RWPE2 (cell line): ENCODE data around the gene REM2.
"Not testable (repeated sequence)": the region's sequence is repeated elsewhere in the genome, so short reads cannot be mapped to it uniquely, and the experiment has no call there.

ENCODE experiments used
- ATAC-seq: fragments of 200-7000 bp; cut with Tn5 transposase; 3 replicates; pipeline ENCODE4 v1.9.1; 2021; ENCODE audit warnings: low read depth
- DNase-seq: peaks from one replicate; pipeline ENCODE4 v3.0.0-alpha.2; 2020; ENCODE audit warnings: low spot score
- H3K27ac ChIP-seq: fragments of 450-650 bp; 2 replicates; pipeline ENCODE4 v1.5.1; 2017; ENCODE audit warnings: mild to moderate bottlenecking; ENCODE audit not compliant: poor library complexity, severe bottlenecking
- H3K27me3 ChIP-seq: fragments of 250-450 bp; sonication (Bioruptor Pico); 2 replicates; pipeline ENCODE4 v1.5.1; 2021; ENCODE audit warnings: mild to moderate bottlenecking, moderate library complexity; ENCODE audit not compliant: insufficient read depth, poor library complexity, severe bottlenecking
- H3K36me3 ChIP-seq: fragments of 250-450 bp; sonication (Bioruptor Pico); 2 replicates; pipeline ENCODE4 v1.5.1; 2020; ENCODE audit warnings: low read depth, mild to moderate bottlenecking, moderate library complexity
- H3K4me1 ChIP-seq: fragments of 250-450 bp; sonication (Bioruptor Pico); 2 replicates; pipeline ENCODE4 v1.5.1; 2021; ENCODE audit warnings: mild to moderate bottlenecking, moderate library complexity; ENCODE audit not compliant: insufficient read depth, poor library complexity, severe bottlenecking
- H3K4me3 ChIP-seq: fragments of 250-450 bp; sonication (Bioruptor Pico); 2 replicates; pipeline ENCODE4 v1.5.1; 2021; ENCODE audit warnings: mild to moderate bottlenecking, moderate library complexity; ENCODE audit not compliant: severe bottlenecking
- H3K9me3 ChIP-seq: fragments of 250-450 bp; sonication (Bioruptor Pico); 2 replicates; pipeline ENCODE4 v1.5.1; 2021; ENCODE audit warnings: mild to moderate bottlenecking, moderate library complexity; ENCODE audit not compliant: severe bottlenecking
- CTCF ChIP-seq: fragments of 450-650 bp; IDR thresholded peaks from one replicate; pipeline ENCODE4 v1.5.1; 2017; ENCODE audit warnings: mild to moderate bottlenecking, moderate library complexity; ENCODE audit not compliant: poor library complexity, severe bottlenecking

The REM2 gene

GRCh38 chr14:22849212-22849819 lies 33.7 kb upstream of the REM2 start:
- H3K27me3 ChIP-seq, result no peaks in the 10 kb centered on the region
- H3K9me3 ChIP-seq, result no peaks in the 10 kb centered on the region
- peak overlapping the region; percentile 97 for H3K27ac ChIP-seq
- H3K4me1 ChIP-seq, result peaks cover 66% of the 10 kb centered on the region
- DNase-seq (peak; percentile 80), ATAC-seq (peak; percentile 2; the same call in 1 of the 3 replicates)
- no peak overlapping the region for H3K4me3 ChIP-seq
- no peak for TF ChIP-seq CTCF
- H3K36me3 ChIP-seq, result peaks cover 25% of the 10 kb centered on the region

GRCh38 chr14:22850944-22851764 lies 31.9 kb upstream of the REM2 start:
- Histone ChIP-seq H3K27me3 (no peaks in the 10 kb centered on the region), H3K4me3 (no peak overlapping the region), H3K4me1 (peaks cover 65% of the 10 kb centered on the region), H3K27ac (peak overlapping the region; percentile 97), H3K36me3 (peaks cover 8% of the 10 kb centered on the region), H3K9me3 (no peaks in the 10 kb centered on the region)
- ATAC-seq (peak; percentile 62), DNase-seq (peak; percentile 91)
- no peak for TF ChIP-seq CTCF

- H3K4me3 ChIP-seq, H3K36me3 ChIP-seq, H3K27me3 ChIP-seq, H3K9me3 ChIP-seq, ATAC-seq: not testable (repeated sequence)
- Histone ChIP-seq H3K27ac (peak overlapping the region; percentile 97), H3K4me1 (peaks cover 55% of the 10 kb centered on the region)
- peak; percentile 4 for DNase-seq
Measured at GRCh38 chr14:22852178-22852577, 30.8 kb upstream of the REM2 start.

- H3K27ac ChIP-seq, result peak overlapping the region; percentile 97
- ATAC-seq, result no peak
- H3K27me3 ChIP-seq, result no peaks in the 10 kb centered on the region
- DNase-seq, result peak; percentile 28
- no peaks in the 10 kb centered on the region for H3K36me3 ChIP-seq
- no peak for TF ChIP-seq CTCF
- H3K4me1 ChIP-seq, result peaks cover 54% of the 10 kb centered on the region
- no peak overlapping the region for H3K4me3 ChIP-seq
- no peaks in the 10 kb centered on the region for H3K9me3 ChIP-seq
Measured at GRCh38 chr14:22852599-22852939, 30.5 kb upstream of the REM2 start.

GRCh38 chr14:22852940-22853767 lies 29.9 kb upstream of the REM2 start:
- H3K4me1 ChIP-seq, result peaks cover 48% of the 10 kb centered on the region
- no peaks in the 10 kb centered on the region for H3K9me3 ChIP-seq
- H3K4me3 ChIP-seq, result peak overlapping the region; percentile 15
- peak overlapping the region; percentile 97 for H3K27ac ChIP-seq
- H3K36me3 ChIP-seq, result no peaks in the 10 kb centered on the region
- TF ChIP-seq CTCF, result peak; percentile 99
- DNase-seq, result peak; percentile 85
- ATAC-seq, result peak; percentile 44
- no peaks in the 10 kb centered on the region for H3K27me3 ChIP-seq

- not testable (repeated sequence) for H3K27me3 ChIP-seq, H3K27ac ChIP-seq, ATAC-seq, H3K36me3 ChIP-seq, H3K4me3 ChIP-seq, H3K9me3 ChIP-seq
- peaks cover 37% of the 10 kb centered on the region for H3K4me1 ChIP-seq
- DNase-seq, result peak; percentile 11
Measured at GRCh38 chr14:22854296-22854695, 28.7 kb upstream of the REM2 start.
